PFSK-1 (cell line): Measurements from ENCODE around the gene MITF.

Experiments
- FOXP2 ChIP-seq: optimal IDR thresholded peaks from 2 replicates; pipeline ENCODE3; 2011; ENCODE audit warnings: borderline replicate concordance, control low read depth, inconsistent platforms; ENCODE audit not compliant: insufficient read depth; ENCODE audit errors: extremely low read length, extremely low read depth
- POLR2AphosphoS5 ChIP-seq: IDR thresholded peaks from 2 replicates; pipeline ENCODE4 v1.6.1; 2012; ENCODE audit warnings: low read depth, mild to moderate bottlenecking, control low read depth, low read length, moderate library complexity
- SIN3A ChIP-seq: IDR thresholded peaks from 2 replicates; pipeline ENCODE4 v1.6.1; 2012; ENCODE audit warnings: mild to moderate bottlenecking, low read length, moderate library complexity, borderline replicate concordance; ENCODE audit not compliant: insufficient read depth
- TAF1 ChIP-seq: IDR thresholded peaks from 2 replicates; pipeline ENCODE4 v1.6.1; 2012; ENCODE audit warnings: low read length, control low read depth, borderline replicate concordance; ENCODE audit not compliant: insufficient read depth
- TF ChIP-seq, protein P1 (sequence below), 2 experiments: IDR thresholded peaks; 2 replicates each; pipeline versions ENCODE4 v1.6.1 to v1.8.0; 2011 to 2012; ENCODE audit warnings: low read depth in 2 of 2, low read length in 2 of 2, control low read depth in 1 of 2, inconsistent platforms in 1 of 2, mild to moderate bottlenecking in 1 of 2, moderate library complexity in 1 of 2; ENCODE audit not compliant: insufficient read depth in 1 of 2

DNA sequence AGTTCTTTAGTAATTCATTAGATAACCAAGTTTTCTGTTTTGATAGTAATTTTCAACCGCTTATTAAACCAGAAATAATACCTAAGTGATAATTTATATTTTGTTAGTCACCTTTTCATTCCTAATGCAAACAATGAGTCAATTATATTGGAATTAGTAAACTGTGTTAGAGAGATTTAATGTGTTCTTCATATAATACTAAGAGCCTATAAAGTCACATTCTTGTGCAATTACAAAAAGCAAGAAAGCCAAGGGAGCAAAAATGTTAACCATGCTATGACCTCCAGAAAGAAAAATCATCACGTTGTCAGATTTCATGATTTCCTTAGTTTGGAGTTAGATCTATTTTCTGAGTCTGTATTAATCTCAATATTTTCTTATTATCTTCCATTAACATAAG is 151.4 kb downstream of the MITF start:
- TF ChIP-seq TAF1 (no peak), SIN3A (no peak), POLR2AphosphoS5 (no peak), FOXP2 (no peak)
- TF ChIP-seq, protein P1, sequence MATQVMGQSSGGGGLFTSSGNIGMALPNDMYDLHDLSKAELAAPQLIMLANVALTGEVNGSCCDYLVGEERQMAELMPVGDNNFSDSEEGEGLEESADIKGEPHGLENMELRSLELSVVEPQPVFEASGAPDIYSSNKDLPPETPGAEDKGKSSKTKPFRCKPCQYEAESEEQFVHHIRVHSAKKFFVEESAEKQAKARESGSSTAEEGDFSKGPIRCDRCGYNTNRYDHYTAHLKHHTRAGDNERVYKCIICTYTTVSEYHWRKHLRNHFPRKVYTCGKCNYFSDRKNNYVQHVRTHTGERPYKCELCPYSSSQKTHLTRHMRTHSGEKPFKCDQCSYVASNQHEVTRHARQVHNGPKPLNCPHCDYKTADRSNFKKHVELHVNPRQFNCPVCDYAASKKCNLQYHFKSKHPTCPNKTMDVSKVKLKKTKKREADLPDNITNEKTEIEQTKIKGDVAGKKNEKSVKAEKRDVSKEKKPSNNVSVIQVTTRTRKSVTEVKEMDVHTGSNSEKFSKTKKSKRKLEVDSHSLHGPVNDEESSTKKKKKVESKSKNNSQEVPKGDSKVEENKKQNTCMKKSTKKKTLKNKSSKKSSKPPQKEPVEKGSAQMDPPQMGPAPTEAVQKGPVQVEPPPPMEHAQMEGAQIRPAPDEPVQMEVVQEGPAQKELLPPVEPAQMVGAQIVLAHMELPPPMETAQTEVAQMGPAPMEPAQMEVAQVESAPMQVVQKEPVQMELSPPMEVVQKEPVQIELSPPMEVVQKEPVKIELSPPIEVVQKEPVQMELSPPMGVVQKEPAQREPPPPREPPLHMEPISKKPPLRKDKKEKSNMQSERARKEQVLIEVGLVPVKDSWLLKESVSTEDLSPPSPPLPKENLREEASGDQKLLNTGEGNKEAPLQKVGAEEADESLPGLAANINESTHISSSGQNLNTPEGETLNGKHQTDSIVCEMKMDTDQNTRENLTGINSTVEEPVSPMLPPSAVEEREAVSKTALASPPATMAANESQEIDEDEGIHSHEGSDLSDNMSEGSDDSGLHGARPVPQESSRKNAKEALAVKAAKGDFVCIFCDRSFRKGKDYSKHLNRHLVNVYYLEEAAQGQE (IDR thresholded peaks at IDR 0.05; ENCODE audit: insufficient read depth in 1 of 2, low read depth in 2 of 2, low read length in 2 of 2): no peak
